NB4 (cell line): ENCODE results near the gene SMIM38.
A peak's percentile ranks its signal among the peaks of the same experiment; 100 is the strongest.

Source experiments
- DNase-seq: peaks from one replicate; pipeline ENCODE4 v3.0.0; 2010; ENCODE audit warnings: low read depth
- H3K4me3 ChIP-seq: one replicate; pipeline ENCODE4 v1.5.1; 2011; ENCODE audit warnings: mild to moderate bottlenecking, low read depth, low read length, moderate library complexity
- CTCF ChIP-seq: IDR thresholded peaks from one replicate; pipeline ENCODE4 v1.5.1; 2012; ENCODE audit warnings: low read depth, low read length
- MAX ChIP-seq: IDR thresholded peaks from 2 replicates; pipeline ENCODE4 v1.6.1; 2011; ENCODE audit warnings: low read depth, low read length
- MYC ChIP-seq: IDR thresholded peaks from 2 replicates; pipeline ENCODE4 v1.6.1; 2011; ENCODE audit warnings: low read depth, low read length
- POLR2A ChIP-seq: IDR thresholded peaks from 2 replicates; pipeline ENCODE4 v1.6.1; 2011; ENCODE audit warnings: mild to moderate bottlenecking; ENCODE audit not compliant: insufficient read length; ENCODE audit errors: extremely low read depth

SMIM38 gene

DNA sequence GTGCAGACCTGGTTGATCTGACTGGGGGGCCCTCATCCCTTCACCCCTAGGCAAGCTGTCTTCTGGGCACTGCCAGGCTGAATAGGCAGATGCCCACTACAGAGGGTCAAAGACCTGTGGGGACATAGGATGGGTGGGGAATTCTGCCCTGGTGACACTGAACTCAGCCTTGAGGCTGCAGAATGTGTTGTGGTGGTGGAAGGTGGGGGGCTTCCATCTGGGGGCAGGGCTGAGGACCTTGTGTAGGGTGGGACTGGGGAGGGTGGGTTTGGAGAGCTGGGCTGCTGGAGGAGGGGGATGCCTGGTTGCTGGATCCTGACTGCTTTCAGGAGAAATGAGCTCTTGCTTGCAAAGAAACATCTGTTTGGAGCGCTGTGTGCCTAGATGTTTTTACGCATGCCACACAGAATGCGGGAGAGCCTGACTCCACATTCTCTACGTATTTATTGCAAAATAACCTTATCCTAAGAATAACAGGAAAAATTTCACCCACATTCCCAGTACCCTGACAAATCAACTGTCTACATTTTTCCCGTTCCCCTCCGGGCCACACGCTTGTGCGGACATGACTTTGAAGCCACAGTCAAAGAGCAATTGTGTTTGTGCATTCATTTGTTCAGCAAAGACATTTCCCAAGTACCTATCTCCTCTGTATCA, 18.3 kb downstream of the SMIM38 start:
- DNase-seq, result no peak
- no peak for TF ChIP-seq POLR2A
- TF ChIP-seq MYC, result no peak
- TF ChIP-seq CTCF, result no peak
- TF ChIP-seq MAX, result no peak
- H3K4me3 ChIP-seq, result no peak overlapping the region

GRCh38 chr11:69174841-69175240, 19.1 kb downstream of the SMIM38 start:
- no peak overlapping the region for H3K4me3 ChIP-seq
- no peak for DNase-seq
- TF ChIP-seq POLR2A, result no peak
- no peak for TF ChIP-seq CTCF

DNA sequence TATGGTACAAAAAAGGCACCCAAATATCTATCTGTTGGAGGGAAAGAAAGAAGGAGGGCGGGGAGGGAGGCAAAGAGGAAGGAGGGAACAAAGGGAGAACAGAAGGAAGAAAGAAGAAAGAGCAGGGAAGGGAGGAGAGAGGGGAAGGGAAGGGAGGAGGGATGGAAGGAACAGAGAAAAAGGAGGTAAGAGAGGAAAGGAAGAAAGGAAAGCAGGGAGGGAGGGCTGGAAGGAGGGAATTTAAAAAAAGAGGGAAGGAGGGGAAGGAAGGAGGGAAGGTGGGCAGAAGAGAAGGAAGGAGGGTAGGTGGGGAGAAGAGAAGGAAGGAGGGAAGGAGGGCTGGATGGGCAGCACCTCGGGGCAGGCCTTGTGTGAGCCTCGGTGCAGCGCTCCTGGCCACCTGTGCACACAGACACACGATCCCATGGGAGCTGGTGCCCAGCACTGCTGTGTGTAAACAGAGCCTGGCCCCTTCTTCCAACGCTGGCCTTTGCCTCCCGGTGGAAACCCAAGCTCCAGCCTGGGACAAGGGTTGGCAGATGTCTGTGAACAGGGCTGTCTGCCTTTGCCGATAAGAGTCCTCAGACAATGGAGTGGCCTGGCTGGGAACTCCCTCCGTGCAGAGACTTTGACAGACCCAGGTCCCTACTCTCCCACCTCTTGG, 23.2 kb downstream of the SMIM38 start:
- no peak for DNase-seq

DNA sequence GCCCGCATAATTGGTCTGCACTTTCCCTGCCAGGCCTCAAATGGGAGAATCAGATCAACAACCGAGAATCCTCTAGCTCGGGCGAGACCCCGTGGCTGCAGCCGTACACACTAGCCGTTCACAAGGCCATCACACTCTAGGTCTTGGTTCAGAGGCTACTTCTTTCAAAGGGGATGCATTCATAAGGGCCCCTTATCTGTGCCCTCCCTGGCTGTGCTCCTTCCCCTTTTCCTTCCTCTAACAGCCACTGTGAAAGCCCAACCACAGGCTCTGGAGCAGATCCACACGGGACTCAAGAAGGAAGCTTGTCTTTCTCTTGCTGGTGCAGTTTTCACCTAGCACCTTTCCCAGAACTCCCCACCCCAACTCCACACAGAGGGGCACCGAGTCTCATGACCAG, 24.5 kb downstream of the SMIM38 start:
- no peak overlapping the region for H3K4me3 ChIP-seq
- no peak for TF ChIP-seq MAX
- no peak for TF ChIP-seq POLR2A
- TF ChIP-seq CTCF, result no peak
- no peak for TF ChIP-seq MYC
- peak; percentile 21 for DNase-seq

More for the DNA sequence above, 23.2 kb downstream of the SMIM38 start:
- TF ChIP-seq MYC (no peak), POLR2A (no peak), CTCF (no peak), MAX (no peak)
- no peak overlapping the region for H3K4me3 ChIP-seq

- TF ChIP-seq MYC (no peak), CTCF (no peak), MAX (no peak), POLR2A (no peak)
- DNase-seq, result no peak
- H3K4me3 ChIP-seq, result no peak overlapping the region
Measured at GRCh38 chr11:69180726-69181125, 25.0 kb downstream of the SMIM38 start.
